NCI-H2196 treated with DMSO at 0.1 percent for 48 hours (cell line): ENCODE data around the gene LMF1.
"Not testable (repeated sequence)": the region's sequence is repeated elsewhere in the genome, so short reads cannot be mapped to it uniquely, and the experiment has no call there.

ENCODE experiments used
- DNase-seq: peaks from one replicate; lab custom pipeline; 2025; ENCODE audit not compliant: unreplicated experiment; lab: John Stamatoyannopoulos, UW

Gene LMF1

GRCh38 chr16:897200-897543, 73.6 kb downstream of the LMF1 start:
- no peak for DNase-seq

DNA sequence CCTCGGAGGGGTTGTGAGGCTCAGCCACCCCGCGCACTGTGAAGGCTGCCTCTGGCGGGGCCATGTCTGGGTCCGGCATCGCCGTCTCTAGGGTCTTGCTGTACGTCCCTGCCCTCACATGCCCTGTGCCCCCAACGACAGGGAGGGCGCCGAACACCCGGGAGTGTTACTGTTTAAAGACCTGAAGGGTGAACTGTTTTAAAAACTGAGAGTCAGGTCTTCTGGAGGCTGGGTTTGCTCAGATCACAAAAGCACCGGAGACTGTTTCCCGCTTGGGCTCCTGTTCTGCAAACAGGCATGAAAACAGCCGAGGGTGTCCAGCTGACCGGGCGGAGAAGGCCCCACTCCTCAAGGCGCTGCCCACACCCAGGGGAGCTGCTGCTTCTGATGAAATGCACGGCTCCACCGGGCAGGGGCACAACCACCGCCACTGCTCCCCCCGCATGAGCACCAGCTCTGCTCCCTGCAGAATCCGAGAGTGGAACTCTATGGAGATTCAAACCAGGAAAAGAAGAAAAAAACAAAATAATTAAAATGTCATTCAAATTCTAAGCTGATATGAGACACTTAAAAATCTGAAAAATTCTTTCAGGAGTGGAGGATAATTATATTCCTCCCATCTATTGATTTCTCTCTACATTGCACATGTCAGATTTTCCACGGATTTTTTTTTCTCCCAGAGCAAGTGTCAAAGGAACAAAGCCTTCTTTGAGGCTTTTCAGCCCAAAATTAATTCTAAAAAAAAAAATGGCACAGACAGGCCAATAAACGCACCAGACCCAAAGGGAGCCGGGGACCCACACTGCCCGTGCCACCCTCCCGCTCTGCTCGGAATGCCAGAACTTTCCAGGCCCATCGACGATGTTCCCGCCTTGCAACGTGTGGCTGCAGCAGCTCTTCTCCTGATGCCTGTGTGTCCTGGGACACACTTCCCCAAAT, 74.3 kb downstream of the LMF1 start:
- DNase-seq = no peak

- DNase-seq = no peak
These were observed 75.4 kb downstream of the LMF1 start for GRCh38 chr16:895371-895770.

- no peak for DNase-seq
These were observed 75.9 kb downstream of the LMF1 start for GRCh38 chr16:894841-895240.

- no peak for DNase-seq
These were observed 76.6 kb downstream of the LMF1 start for GRCh38 chr16:894136-894535.

DNA sequence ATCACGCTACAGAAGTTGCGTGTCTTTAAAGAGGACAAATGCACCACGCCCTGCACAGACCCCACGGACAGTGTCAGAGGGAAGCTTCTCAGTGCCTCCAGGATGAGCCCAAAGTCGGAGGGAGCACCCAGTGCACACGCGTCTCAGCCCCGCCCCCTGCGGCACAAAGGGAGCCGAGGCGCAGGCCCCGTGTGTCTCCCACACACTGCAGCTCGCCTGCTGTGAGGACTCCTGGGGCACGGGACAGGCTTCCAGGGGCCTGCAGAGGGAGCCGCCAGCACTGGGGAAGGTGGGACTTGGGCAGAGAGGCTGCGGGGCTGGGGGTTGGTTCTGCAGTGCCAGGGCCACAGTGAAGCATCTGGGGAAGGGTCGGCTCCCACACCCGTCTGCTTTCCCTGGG, 77.4 kb downstream of the LMF1 start:
- no peak for DNase-seq

GRCh38 chr16:892536-893255, 78.1 kb downstream of the LMF1 start:
- no peak for DNase-seq

GRCh38 chr16:892006-892405, 78.8 kb downstream of the LMF1 start:
- no peak for DNase-seq

DNA sequence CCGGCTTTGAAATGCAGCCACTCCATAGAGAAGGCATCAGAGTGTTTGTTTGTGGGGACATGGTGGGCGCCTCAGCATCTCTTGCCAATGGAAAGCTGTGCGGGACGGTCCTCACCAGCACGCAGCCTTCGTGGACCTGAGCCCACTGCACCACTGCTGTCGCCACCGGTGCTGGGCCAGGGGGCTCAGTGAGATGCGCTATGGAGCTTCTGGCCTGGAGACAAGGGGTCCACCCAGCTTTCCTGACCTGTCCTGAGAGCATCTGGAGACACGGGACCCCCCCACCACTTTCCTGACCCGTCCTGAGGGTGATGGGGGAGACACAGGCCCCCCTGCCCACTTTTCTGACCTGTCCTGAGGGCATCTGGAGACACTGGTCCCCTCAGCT, 79.4 kb downstream of the LMF1 start:
- DNase-seq = no peak

DNA sequence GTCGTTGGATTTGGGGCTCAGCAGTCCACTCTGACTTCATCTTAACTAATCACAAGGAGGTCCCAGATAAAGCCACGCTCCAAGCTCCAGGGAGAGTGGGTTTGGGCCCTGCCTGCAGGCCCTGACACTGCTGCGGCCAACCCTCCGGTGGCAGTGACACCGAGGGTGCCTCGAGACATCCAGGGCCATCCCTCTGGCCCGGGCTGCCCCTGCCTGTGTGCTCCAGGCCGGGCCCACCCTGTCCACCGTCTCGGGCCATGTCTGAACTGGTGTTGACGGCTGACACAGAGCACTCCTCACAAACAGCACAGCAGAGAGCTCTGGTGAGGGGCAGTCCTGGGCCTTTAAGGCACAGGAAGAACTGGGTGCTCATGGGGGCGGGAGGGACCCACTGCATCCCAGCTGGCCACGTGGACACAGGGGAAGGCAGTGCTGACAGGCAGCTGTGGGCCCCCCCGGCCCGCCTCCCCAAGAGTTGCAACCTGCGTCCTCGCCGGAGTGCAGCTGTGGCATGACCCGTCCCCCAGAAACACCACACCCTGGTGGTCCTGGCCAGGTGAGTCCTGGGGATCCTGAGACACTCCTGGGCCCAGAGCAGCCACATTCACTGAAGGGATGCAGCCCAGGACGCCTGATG, 80.0 kb downstream of the LMF1 start:
- DNase-seq = no peak

GRCh38 chr16:890217-890616, 80.6 kb downstream of the LMF1 start:
- no peak for DNase-seq

DNA sequence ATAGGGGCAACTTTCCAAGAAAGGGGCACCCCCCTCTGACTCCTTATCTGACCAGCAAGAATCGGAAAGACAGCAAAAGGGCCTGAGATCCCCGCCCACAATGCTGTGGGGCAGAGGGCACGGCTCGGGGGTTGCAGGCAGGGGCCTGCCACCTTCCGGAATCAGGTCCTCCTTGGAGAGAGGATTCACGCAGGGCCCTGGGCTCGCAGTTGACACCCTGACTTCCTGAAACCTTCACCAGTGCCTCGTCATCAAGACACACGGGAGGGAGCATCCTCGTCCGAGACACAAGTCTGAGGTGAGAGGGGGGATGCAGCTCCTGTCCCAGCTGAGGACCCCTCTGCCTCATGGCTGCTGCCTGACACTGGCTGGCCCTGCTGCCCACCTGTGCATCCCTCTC, 81.2 kb downstream of the LMF1 start:
- DNase-seq = no peak

DNA sequence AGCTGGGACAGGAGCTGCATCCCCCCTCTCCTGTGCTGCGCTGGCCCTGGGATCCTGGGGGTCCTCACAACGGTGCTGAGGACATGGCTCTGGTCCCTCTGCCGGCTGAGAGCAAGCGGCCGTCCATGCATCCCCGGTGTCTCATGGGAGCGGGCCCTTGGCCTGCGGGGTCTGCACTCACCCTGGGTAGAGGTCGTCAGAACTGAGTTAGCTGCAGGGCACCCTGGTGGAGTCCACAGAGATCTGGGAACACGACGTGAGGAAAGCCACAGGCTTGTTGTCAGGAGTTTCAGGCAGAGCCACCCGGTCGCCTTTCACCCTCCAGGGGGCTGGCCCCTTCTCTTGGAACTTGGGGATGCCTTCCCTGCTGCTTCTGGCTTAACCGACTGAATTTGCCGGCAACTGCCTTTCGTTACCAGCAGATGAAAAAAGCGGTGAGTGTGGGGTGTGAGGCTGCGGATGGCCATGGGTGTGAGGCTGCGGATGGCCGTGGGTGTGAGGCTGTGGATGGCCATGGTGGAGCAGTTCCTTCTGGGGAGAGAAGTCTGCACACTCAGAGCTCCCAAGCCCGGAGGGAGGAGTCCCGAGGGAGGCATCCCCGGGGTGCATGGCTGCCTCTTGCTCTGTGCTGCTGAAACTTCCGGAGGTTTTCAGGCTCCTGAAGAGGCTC, 81.7 kb downstream of the LMF1 start:
- no peak for DNase-seq

- not testable (repeated sequence) for DNase-seq
These were observed 82.3 kb downstream of the LMF1 start for GRCh38 chr16:888456-888855.

- no peak for DNase-seq
These were observed 82.9 kb downstream of the LMF1 start for GRCh38 chr16:887846-888245.

DNA sequence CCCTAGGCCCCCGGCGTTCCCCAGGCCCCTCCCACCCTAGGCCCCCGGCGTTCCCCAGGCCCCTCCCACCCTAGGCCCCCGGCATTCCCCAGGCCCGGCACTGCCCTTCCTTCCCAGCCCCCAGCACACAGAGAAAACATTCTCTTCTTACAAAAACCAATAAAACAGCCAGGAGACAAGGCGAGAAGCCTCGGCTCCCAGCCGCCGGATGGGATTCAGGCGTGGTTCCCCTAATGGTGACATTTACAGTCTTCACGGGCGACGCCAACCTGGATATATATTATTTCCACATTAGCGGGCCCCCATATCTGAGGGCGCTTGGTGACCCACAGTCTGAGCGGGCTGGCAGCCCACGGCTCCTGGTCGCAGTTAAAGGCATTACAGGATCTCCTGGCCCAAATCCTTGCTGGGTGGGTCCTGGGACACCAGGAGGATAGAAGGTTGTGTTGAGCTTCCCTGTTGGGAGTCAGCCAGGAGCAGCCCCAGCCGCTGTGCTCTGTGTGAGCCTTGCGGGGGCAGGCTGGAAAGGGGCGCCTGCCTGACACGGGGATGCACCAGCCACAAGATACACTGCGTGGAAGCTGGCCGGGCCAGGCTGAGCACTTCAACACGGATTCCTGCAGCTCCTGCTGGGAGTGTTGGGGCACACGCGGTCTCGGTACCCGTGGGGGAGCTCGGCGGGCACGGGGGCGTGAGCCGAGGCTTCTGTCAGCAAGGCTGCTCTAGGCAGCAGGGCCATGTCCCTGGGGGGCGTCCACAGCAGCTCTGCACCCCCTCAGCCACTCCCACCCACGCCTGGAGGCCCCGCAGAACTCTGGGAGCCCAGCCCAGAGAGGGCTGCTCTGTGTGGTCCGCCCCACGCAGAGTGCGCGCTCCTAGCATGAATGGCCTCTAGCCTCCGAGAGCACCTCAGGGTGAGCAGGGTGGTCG, 83.7 kb downstream of the LMF1 start:
- DNase-seq = no peak

DNA sequence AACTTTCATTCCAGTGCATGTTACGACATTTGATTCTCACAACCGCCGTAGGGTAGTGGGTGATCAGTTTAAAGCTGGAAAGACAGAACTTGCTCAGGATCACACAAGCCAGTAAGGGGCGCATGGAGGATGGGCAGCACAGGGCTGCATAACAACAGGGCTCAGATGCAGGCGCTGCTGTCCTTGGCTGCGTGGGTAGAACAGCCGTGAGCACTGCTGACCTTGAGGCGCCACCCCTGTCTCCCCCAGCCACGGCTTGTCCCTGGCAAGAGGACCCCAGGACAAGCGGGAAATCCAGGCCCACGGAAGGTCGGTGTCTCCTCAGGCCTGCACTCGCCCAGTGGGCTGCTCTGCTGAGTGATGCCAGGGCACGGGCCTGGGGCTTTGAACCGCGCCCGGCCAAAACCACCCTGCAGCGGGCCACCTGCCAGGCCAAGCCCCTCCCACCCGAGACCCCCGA, 84.7 kb downstream of the LMF1 start:
- DNase-seq = no peak

- no peak for DNase-seq
These were observed 85.4 kb downstream of the LMF1 start for GRCh38 chr16:885391-885790.

DNA sequence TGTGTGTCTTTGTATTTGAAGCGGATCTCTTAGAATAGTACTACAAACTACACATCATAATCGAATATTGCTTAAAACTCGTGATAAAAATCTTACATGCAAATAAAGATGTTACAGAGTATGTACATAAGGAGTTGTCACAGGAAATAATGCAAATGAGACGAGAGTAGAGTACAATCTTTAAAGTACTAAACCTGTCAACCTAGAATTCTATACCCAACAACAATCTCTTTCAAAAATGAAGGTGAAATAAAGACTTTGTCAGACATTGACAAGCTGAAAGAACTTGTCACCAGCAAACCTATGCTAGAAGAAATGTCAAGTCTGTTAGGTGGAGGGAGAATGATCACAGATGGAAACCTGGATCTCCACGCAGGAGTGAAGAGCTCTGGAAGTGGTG, 86.6 kb downstream of the LMF1 start:
- no peak for DNase-seq

- no peak for DNase-seq
These were observed 87.0 kb downstream of the LMF1 start for GRCh38 chr16:883781-884180.
